ENCODE results near the gene MIEN1.
"Not testable (repeated sequence)": the region's sequence is repeated elsewhere in the genome, so short reads cannot be mapped to it uniquely, and the experiment has no call there.

- TF ChIP-seq POLR2AphosphoS5 (IDR thresholded peaks at IDR 0.05; ENCODE audit: low read depth, low read length); POLR2A (IDR thresholded peaks at IDR 0.05; ENCODE audit: low read depth, low read length); TAF1 (IDR thresholded peaks at IDR 0.05; ENCODE audit: borderline replicate concordance, low read depth, low read length): not testable (repeated sequence)
Measured at GRCh38 chr17:39711071-39711470, 19.3 kb downstream of the MIEN1 start.

All from GM12892 (cell line).